GM12874 (cell line): ENCODE results near the gene CEP76.

ENCODE experiments used
- TF ChIP-seq, protein P1 (sequence below): IDR thresholded peaks from 2 replicates; pipeline ENCODE4 v1.5.1; 2011; ENCODE audit warnings: low read depth, mild to moderate bottlenecking, control low read depth, low read length, moderate library complexity; ENCODE audit not compliant: insufficient read depth

The CEP76 gene

DNA sequence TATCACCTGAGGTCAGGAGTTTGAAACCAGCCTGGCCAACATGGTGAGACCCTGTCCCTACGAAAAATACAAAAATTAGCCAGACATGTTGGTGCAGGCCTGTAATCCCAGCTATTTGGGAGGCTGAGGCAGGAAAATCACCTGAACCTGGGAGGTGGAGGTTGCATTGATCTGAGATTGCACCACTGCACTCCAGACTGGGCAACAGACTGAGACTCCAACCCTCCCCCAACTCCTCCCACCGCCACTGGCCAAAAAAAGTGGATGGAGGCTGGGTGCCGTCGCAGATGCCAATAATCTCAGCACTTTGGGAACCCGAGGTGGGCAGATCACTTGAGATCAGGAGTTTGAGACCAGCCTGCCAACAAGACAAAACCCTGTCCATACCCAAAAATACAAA is 34.5 kb downstream of the CEP76 start:
- TF ChIP-seq, protein P1, sequence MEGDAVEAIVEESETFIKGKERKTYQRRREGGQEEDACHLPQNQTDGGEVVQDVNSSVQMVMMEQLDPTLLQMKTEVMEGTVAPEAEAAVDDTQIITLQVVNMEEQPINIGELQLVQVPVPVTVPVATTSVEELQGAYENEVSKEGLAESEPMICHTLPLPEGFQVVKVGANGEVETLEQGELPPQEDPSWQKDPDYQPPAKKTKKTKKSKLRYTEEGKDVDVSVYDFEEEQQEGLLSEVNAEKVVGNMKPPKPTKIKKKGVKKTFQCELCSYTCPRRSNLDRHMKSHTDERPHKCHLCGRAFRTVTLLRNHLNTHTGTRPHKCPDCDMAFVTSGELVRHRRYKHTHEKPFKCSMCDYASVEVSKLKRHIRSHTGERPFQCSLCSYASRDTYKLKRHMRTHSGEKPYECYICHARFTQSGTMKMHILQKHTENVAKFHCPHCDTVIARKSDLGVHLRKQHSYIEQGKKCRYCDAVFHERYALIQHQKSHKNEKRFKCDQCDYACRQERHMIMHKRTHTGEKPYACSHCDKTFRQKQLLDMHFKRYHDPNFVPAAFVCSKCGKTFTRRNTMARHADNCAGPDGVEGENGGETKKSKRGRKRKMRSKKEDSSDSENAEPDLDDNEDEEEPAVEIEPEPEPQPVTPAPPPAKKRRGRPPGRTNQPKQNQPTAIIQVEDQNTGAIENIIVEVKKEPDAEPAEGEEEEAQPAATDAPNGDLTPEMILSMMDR: no peak

GRCh38 chr18:12659904-12660605 is 42.5 kb downstream of the CEP76 start:
- TF ChIP-seq, protein P1: peak; percentile 68

DNA sequence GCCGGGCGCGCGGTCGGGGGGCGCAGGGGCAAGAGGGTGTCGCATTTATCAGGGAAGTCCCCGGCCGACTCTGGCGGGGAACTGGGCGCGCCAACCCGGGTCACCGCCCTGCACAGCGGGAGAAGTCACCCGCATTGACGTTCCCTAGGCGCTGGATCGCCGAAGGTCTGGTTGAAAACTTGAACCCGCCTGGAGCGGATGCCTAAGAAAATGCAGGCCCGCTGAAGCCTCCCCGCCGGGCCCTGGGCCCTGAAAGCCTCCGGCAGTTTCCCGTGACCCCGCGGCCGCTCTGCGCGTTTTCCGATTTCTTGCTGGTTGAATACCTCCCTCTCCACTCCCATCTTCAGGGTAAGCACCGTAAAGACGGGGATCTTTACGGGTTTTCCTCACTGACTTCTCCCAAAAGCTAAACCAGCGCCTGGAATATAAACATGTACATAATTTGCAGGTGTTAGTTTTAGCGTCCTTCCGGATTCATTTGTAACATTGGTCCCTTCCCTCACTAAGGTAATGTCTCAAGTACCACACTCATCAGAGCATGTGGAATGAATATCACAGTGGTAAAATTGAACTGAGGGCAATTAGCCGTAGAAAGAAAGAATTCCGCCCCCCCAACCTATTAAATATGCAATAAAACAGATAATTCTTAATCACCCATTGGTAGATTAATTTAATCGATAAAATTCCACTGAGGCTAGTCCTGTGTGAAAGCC is 43.9 kb downstream of the CEP76 start:
- TF ChIP-seq, protein P1: no peak

- TF ChIP-seq, protein P1: peak; percentile 7; the same call in 1 of the 2 replicates
Observed at GRCh38 chr18:12657684-12658425, 44.7 kb downstream of the CEP76 start, which contains the start of gene SPIRE1. Gene SPIRE1 (minus strand): TSS chr18:12658107. CDS start chr18:12657866, 241 bp downstream.

DNA sequence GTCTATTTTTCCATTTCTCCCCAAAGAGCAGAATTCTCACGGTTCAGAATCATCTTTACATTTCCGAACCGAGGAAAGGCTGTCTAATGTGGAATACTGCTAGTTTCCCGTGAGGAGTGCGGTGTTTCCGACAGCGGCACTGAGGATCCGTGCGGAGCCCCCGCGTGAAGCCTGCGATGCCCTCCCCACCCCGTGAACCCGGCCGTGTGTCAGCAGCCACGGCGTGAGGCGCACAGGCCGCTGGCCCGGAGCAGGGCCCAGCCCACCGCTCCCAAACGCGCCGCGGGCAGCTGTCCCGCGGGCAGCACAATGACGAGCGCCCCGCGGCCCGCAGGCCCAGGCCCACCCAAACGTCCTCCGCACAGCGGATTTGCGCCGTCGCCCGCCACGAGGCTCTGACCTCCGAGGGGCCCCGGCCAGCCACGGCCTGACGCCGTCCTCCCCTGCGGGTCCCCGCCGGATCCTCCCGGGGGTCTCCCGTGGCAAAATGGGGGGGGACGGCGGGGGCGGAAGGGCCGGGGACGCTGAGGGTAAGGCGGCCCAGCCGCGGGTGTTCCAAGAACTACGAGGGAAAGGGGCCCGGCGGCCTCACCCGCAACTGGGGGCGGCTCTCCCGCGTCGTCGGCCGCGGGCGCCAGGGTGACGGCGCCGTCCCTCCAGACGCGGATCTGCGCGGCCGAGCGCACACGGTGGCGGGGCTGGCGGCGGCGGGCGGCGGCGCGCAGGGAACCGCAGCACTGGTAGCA is 45.4 kb downstream of the CEP76 start:
- TF ChIP-seq, protein P1: no peak

- TF ChIP-seq, protein P1: no peak
Observed at GRCh38 chr18:12656605-12656937, 46.0 kb downstream of the CEP76 start.
